HT-29 (cell line): Measurements from ENCODE around the gene TMEM151A. TPM values are rescaled to one million over a fixed set of nuclear protein-coding genes. Genes with fewer than 3 reads are reported as not detected.
A peak's percentile ranks its signal among the peaks of the same experiment; 100 is the strongest.
"Not testable (repeated sequence)": the region's sequence is repeated elsewhere in the genome, so short reads cannot be mapped to it uniquely, and the experiment has no call there.

Experiments used
- DNase-seq: peaks from one replicate; pipeline ENCODE4 v3.0.0-alpha.2; 2015; ENCODE audit warnings: low spot score
- total RNA-seq: library from RNA; depleted of rRNA; stranded (reverse); fragments of >200 nt; shearing (Covaris generic); gene quantifications from 2 replicates; pipeline ENCODE4 v1.2.3, GENCODE V29; 2014

Gene TMEM151A
- total RNA-seq, 1 experiment from 2014 or later = 0.08 TPM

GRCh38 chr11:66267379-66268243, 24.1 kb upstream of the TMEM151A start:
- DNase-seq = peak; percentile 86

- peak; percentile 100 for DNase-seq
Measured at GRCh38 chr11:66268244-66268951, 23.3 kb upstream of the TMEM151A start, which contains the start of gene RAB1B. TSS of gene RAB1B (plus strand) at chr11:66268639. CDS start at chr11:66268680, 41 bp downstream.

DNA sequence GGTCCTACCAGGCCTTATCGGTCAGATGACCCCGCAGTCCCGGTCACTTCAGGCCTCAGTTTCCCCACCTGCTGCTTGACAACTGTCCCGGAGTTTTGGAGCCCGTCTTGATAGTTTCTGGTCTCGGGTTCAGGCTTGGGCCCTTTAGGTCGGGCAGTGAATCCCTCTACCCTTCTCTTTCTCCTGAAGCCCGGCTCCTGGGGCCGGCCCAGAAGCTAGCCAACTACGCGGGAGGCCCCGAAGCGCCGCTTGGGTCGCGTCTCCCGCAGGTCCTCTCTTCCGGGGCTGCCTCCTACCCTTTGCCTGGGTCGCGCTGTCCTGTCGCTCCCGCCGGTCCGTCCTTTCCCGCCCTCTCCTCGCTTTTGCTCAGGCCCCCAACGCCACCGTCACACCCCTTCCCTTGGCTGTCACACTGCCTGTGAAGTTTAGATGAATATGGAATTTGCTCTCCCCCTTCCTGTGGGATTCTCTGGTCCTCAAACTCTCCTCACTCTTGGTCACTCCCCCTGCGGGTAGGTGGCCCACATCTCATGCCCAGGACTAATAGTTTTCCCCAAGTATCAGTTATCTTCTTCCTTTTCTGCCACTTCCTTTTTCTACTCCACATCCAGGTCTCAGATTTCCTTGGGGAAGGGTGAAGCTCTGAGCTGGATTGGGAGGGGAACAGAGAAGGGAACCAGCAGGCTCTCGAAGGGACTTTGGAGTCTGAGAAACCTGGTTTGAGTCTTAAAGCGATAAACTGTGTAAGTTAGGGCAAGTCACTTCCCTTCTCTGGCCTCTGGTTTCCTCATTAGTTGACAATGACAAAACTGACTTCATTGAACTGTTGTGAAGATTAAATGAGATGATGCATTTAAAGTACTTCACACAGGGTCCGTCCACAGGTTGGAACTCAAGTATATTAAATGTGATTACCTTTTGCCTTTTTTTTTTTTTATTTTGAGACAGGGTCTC, 22.5 kb upstream of the TMEM151A start:
- DNase-seq = peak; percentile 55

- no peak for DNase-seq
Measured at GRCh38 chr11:66271816-66272215, 19.9 kb upstream of the TMEM151A start.

DNA sequence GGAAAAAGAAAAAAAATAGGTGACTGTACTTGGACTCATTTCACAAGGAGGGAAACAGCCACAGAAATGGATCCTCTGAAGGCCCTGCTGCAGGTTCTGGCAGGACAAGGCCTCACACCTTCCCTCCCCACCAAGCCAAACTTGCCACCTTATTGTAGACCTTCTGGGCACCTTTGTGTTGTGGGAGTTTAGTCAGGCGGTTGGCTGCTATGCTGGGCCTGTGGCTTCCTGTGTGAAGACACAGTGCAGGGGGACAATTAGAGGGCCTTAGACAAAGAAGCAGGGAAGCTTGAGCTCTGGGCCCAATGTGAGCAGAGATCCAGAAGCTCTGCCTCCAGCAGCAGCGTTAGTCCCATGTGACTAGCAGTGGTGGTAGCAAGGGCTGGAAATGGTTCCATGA, 19.1 kb upstream of the TMEM151A start:
- no peak for DNase-seq

- DNase-seq = no peak
Measured at GRCh38 chr11:66274219-66274618, 17.5 kb upstream of the TMEM151A start.

- no peak for DNase-seq
Measured at GRCh38 chr11:66275396-66275795, 16.3 kb upstream of the TMEM151A start.

DNA sequence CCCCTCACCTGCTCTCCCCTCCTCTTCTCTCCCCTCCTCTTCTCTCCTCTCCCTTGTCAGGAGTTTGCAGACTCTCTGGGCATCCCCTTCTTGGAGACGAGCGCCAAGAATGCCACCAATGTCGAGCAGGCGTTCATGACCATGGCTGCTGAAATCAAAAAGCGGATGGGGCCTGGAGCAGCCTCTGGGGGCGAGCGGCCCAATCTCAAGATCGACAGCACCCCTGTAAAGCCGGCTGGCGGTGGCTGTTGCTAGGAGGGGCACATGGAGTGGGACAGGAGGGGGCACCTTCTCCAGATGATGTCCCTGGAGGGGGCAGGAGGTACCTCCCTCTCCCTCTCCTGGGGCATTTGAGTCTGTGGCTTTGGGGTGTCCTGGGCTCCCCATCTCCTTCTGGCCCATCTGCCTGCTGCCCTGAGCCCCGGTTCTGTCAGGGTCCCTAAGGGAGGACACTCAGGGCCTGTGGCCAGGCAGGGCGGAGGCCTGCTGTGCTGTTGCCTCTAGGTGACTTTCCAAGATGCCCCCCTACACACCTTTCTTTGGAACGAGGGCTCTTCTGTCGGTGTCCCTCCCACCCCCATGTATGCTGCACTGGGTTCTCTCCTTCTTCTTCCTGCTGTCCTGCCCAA, 15.6 kb upstream of the TMEM151A start:
- no peak for DNase-seq

DNA sequence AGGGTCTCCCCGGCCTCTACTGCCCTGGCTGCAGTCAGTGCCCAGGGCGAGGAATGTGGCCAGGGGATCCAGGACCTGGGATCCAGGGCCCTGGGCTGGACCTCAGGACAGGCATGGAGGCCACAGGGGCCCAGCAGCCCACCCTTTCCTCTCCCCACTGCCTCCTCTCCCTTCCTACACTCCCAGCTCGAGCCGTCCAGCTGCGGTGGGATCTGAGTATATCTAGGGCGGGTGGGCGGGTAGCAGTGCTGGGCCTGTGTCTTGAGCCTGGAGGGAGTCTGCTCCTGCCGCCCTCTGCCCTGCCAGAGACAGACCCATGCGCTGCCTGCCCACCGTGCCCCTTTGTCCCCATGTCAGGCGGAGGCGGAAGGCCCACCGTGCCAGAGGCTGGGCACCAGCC, 15.1 kb upstream of the TMEM151A start:
- DNase-seq = not testable (repeated sequence)

DNA sequence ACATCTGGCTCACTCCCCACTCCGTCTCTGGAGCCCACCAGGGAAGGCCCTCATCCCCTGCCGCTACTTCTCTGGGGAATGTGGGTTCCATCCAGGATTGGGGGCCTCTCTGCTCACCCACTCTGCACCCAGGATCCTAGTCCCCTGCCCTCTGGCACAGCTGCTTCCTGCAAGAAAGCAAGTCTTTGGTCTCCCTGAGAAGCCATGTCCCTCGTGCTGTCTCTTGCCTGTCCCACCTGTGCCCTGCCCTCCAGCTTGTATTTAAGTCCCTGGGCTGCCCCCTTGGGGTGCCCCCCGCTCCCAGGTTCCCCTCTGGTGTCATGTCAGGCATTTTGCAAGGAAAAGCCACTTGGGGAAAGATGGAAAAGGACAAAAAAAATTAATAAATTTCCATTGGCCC, 14.6 kb upstream of the TMEM151A start:
- DNase-seq = not testable (repeated sequence)

DNA sequence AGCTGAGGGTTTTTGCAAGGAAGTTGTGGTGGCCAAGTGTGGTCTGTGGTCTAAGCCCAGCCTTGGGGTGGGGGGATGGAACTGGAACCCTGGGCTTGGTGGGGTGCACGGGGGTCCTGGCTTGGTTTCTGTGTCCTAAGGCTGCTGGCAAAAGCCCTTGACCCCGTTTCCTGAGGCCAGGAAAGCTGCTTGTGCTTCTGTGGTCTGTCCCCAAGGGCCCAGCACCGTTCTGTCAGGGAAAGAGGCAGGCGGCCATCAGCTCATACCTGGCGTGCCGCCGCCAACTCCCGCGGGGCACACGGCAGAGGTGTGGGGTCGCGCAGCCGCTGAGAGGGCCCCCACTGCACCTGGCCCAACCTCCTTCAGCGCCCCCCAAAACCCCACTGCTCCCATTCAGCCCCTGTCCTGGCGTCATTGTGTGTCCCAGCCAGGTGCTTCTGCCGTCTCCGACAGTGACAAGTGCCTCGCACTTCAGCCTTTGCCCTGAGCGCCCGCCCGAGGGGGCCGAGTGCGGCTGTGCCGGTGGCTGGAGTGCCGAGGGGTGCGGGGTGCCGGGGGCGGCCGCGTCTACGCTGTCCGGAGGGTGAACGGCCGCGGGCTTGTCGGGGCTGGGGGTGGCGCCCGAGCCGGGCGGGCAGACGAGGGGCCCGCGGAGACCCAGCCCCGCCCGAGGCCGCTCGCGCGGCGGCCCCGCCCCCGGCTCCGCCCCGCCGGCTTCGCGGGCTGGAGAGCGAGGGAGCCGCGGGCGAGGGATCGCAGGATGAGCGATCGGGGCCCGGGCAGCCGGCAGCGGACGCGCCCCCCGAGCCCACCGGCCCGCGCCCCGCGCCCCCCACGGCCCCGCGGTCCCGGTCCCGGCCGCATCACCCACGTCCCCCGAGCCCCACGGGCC, 14.0 kb upstream of the TMEM151A start, which contains the start of gene CNIH2:
Gene CNIH2, plus strand, starts transcription at position 705 of the 892 bp plus-strand sequence. CDS start 282 bp downstream, outside the sequence.
- DNase-seq = peak; percentile 45

GRCh38 chr11:66278363-66279091, 13.2 kb upstream of the TMEM151A start:
- peak; percentile 35 for DNase-seq

DNA sequence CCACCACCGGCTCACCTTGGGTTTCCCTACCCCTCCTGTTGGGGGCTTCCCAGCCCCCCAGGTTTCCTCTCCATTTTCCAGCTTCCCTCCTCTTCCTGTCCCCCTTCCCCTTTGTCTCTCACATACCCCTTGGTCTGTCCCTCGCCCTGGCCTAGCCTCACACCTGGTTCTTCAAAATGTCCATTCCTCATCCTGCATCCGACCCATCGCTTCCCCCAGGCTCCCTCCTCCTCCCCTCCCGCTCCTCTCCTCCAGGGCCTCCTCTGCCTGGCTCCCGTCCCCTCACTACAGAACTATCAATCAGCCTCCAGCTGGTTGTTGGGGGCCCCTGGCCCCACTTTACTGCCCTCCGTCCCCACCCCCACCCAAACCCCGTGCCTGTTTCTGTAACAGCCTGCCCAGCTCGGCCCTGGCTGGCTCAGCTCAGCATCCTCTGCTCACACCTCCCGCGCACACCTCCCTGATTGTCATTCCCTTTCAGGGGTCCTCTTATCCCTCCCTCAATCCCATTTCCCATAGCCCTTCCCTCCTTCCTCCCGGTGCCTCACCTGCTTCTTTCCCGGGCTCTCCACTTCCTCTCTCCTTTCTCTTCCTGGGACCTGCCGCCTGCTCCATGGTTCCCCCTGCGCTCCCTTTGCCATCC, 12.5 kb upstream of the TMEM151A start:
- no peak for DNase-seq

- no peak for DNase-seq
Measured at GRCh38 chr11:66280428-66280827, 11.3 kb upstream of the TMEM151A start.

- DNase-seq = no peak
Measured at GRCh38 chr11:66281001-66281400, 10.7 kb upstream of the TMEM151A start.

- DNase-seq = no peak
Measured at GRCh38 chr11:66281776-66282467, 9.8 kb upstream of the TMEM151A start.

GRCh38 chr11:66282468-66283455, 8.9 kb upstream of the TMEM151A start:
- peak; percentile 99 for DNase-seq
